ENCODE results near the gene IGLL1. TPM values are rescaled to one million over a fixed set of nuclear protein-coding genes. Genes with fewer than 3 reads are reported as not detected.
"Not testable (repeated sequence)": the region's sequence is repeated elsewhere in the genome, so short reads cannot be mapped to it uniquely, and the experiment has no call there.

IGLL1 gene
- total and polyA plus RNA-seq, 2 donors (not counting 1 experiment from before 2014, with no cell fraction given): not detected

DNA sequence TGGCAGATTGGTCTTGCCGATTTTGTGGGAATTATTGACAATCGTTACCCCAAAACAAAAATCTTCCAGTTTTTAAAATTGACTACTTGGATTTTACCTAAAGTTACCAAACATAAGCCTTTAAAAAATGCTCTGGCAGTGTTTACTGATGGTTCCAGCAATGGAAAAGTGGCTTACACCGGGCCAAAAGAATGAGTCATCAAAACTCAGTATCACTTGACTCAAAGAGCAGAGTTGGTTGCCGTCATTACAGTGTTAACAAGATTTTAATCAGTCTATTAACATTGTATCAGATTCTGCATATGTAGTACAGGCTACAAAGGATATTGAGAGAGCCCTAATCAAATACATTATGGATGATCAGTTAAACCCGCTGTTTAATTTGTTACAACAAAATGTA, 37.2 kb downstream of the IGLL1 start:
- H3K79me2 ChIP-seq (ENCODE audit: control insufficient read depth, insufficient read depth, low read length): no peaks in the 10 kb centered on the region
- intact Hi-C loops (cut with micrococcal nuclease): loop anchor here (5.0 to 10.0 kb wide), 4 partner anchors 49 to 412 kb away; partner anchors contain the start of gene CHCHD10
- ATAC-seq (ENCODE audit: low read depth) (no peak), DNase-seq (no peak)
- POLR2A ChIA-PET: no interaction called here
- H2AFZ ChIP-seq (ENCODE audit: insufficient read depth, low read depth, low read length, poor library complexity, severe bottlenecking): no peak overlapping the region
- H3K27me3 Mint-ChIP-seq: no peaks in the 10 kb centered on the region
- H3K27ac ChIP-seq (ENCODE audit: low read length in 2 of 2): no peak overlapping the region
- H3K27me3 ChIP-seq (replicated peaks in 1 of 4; ENCODE audit: control extremely low read depth in 1 of 4, control insufficient read depth in 3 of 4, insufficient read depth in 4 of 4, low read length in 3 of 4): no peaks in the 10 kb centered on the region
- H3K36me3 ChIP-seq (replicated peaks in 1 of 2; ENCODE audit: control extremely low read depth in 1 of 2, control insufficient read depth in 1 of 2, extremely low read depth in 1 of 2, insufficient read depth in 2 of 2, low read length in 1 of 2): no peaks in the 10 kb centered on the region
- peaks cover 7% of the 10 kb centered on the region for H3K4me1 Mint-ChIP-seq
- H3K4me1 ChIP-seq (ENCODE audit: control insufficient read depth in 2 of 2, insufficient read depth in 2 of 2, low read length in 2 of 2): peaks cover 0 to 6% of the 10 kb centered on the region in 2 donors
- WGBS (ENCODE audit: insufficient coverage): no CpG with 5 or more reads among the region's 5 CpGs
- no peak overlapping the region for H3K4me2 ChIP-seq (replicated peaks; ENCODE audit: low read depth, low read length, poor library complexity, severe bottlenecking)
- H3K9me3 ChIP-seq (ENCODE audit: control extremely low read depth in 1 of 3, control insufficient read depth in 2 of 3, insufficient read depth in 1 of 3, low read length in 2 of 3): peaks cover 0 to 6% (median 4%) of the 10 kb centered on the region in 3 donors
- CTCF ChIA-PET: interaction anchor here (1.3 to 1.6 kb wide), 3 partner anchors 17 to 305 kb away, joined by 3 to 6 read pairs (median 4); no protein-coding TSS in a partner anchor
- no peak overlapping the region for H3K4me3 Mint-ChIP-seq
- TF ChIP-seq EZH2 (IDR thresholded peaks at IDR 0.05; ENCODE audit: borderline replicate concordance, insufficient read depth, low read depth, low read length, poor library complexity, severe bottlenecking): no peak
- TF ChIP-seq, protein P1, sequence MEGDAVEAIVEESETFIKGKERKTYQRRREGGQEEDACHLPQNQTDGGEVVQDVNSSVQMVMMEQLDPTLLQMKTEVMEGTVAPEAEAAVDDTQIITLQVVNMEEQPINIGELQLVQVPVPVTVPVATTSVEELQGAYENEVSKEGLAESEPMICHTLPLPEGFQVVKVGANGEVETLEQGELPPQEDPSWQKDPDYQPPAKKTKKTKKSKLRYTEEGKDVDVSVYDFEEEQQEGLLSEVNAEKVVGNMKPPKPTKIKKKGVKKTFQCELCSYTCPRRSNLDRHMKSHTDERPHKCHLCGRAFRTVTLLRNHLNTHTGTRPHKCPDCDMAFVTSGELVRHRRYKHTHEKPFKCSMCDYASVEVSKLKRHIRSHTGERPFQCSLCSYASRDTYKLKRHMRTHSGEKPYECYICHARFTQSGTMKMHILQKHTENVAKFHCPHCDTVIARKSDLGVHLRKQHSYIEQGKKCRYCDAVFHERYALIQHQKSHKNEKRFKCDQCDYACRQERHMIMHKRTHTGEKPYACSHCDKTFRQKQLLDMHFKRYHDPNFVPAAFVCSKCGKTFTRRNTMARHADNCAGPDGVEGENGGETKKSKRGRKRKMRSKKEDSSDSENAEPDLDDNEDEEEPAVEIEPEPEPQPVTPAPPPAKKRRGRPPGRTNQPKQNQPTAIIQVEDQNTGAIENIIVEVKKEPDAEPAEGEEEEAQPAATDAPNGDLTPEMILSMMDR (IDR thresholded peaks at IDR 0.05): no peak
- H3K27ac Mint-ChIP-seq: no peak overlapping the region
- H4K20me1 ChIP-seq (ENCODE audit: control insufficient read depth, insufficient read depth, low read length, poor library complexity, severe bottlenecking): no peaks in the 10 kb centered on the region
- H3K4me3 ChIP-seq (ENCODE audit: control extremely low read depth in 1 of 5, extremely low read depth in 1 of 5, insufficient read depth in 1 of 5, low read depth in 2 of 5, low read length in 4 of 5): no peak overlapping the region
- no peak overlapping the region for H3K9ac ChIP-seq (ENCODE audit: low read length)
- no peaks in the 10 kb centered on the region for H3K9me3 Mint-ChIP-seq (ENCODE audit: insufficient read depth)

DNA sequence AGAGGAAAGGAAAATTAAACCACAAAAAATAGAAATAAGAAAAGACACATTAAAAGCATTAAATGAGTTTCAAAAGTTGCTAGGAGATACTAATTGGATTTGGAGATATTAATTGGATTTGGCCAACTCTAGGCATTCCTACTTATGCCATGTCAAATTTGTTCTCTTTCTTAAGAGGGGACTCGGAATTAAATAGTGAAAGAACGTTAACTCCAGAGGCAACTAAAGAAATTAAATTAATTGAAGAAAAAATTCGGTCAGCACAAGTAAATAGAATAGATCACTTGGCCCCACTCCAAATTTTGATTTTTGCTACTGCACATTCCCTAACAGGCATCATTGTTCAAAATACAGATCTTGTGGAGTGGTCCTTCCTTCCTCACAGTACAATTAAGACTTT, 37.7 kb downstream of the IGLL1 start:
- H3K4me3 Mint-ChIP-seq; H3K27me3 ChIP-seq (replicated peaks in 1 of 4; ENCODE audit: control extremely low read depth in 1 of 4, control insufficient read depth in 3 of 4, insufficient read depth in 4 of 4, low read length in 3 of 4); POLR2A ChIA-PET; H3K27ac ChIP-seq (ENCODE audit: low read length in 2 of 2); H2AFZ ChIP-seq (ENCODE audit: insufficient read depth, low read depth, low read length, poor library complexity, severe bottlenecking); H3K79me2 ChIP-seq (ENCODE audit: control insufficient read depth, insufficient read depth, low read length); H3K9me3 ChIP-seq (ENCODE audit: control extremely low read depth in 1 of 3, control insufficient read depth in 2 of 3, insufficient read depth in 1 of 3, low read length in 2 of 3); H3K36me3 ChIP-seq (replicated peaks in 1 of 2; ENCODE audit: control extremely low read depth in 1 of 2, control insufficient read depth in 1 of 2, extremely low read depth in 1 of 2, insufficient read depth in 2 of 2, low read length in 1 of 2); H3K27me3 Mint-ChIP-seq; H3K4me1 ChIP-seq (ENCODE audit: control insufficient read depth in 2 of 2, insufficient read depth in 2 of 2, low read length in 2 of 2); H3K27ac Mint-ChIP-seq; H3K4me1 Mint-ChIP-seq; DNase-seq; H3K4me2 ChIP-seq (replicated peaks; ENCODE audit: low read depth, low read length, poor library complexity, severe bottlenecking); H3K9ac ChIP-seq (ENCODE audit: low read length); H3K9me3 Mint-ChIP-seq (ENCODE audit: insufficient read depth); ATAC-seq (ENCODE audit: low read depth); H3K4me3 ChIP-seq (ENCODE audit: control extremely low read depth in 1 of 5, extremely low read depth in 1 of 5, insufficient read depth in 1 of 5, low read depth in 2 of 5, low read length in 4 of 5); H4K20me1 ChIP-seq (ENCODE audit: control insufficient read depth, insufficient read depth, low read length, poor library complexity, severe bottlenecking): not testable (repeated sequence)
- intact Hi-C loops (cut with micrococcal nuclease): loop anchor here (5.0 to 10.0 kb wide), 4 partner anchors 50 to 412 kb away; partner anchors contain the start of gene CHCHD10
- CTCF ChIA-PET: interaction anchor here (1.8 kb wide), 1 partner anchor 229 kb away, joined by 4 read pairs; no protein-coding TSS in a partner anchor
- no CpG with 5 or more reads among the region's 3 CpGs for WGBS (ENCODE audit: insufficient coverage)

Measured in B cell (primary cell).